Vagina (tissue), 2 donors: ENCODE measurements around the gene CCDC81.

ENCODE experiments used
- CTCF ChIP-seq, 3 experiments: fragments of 450-650 bp in 2 of 3; fragments of 200-600 bp in 1 of 3; sonication (generic) in 1 of 3; IDR thresholded peaks; one replicate each; pipeline ENCODE4 v1.5.1; 2017 to 2019; ENCODE audit warnings: antibody characterized with exemption in 3 of 3, mild to moderate bottlenecking in 2 of 3, moderate library complexity in 2 of 3
- POLR2A ChIP-seq, 2 donors: fragments of 450-650 bp; IDR thresholded peaks; one replicate each; pipeline ENCODE4 v1.6.1; 2017; ENCODE audit warnings: antibody characterized with exemption in 2 of 2, mild to moderate bottlenecking in 2 of 2, moderate library complexity in 2 of 2
- POLR2AphosphoS5 ChIP-seq, 2 donors: sonication (generic); formaldehyde crosslinking; IDR thresholded peaks; one replicate each; pipeline ENCODE4 v1.9.0; 2017; ENCODE audit warnings: antibody characterized with exemption in 2 of 2, mild to moderate bottlenecking in 2 of 2, low read depth in 1 of 2; ENCODE audit not compliant: insufficient read depth in 1 of 2

GRCh38 chr11:86372041-86372440 is 2.6 kb upstream of the CCDC81 start:
- no peak for TF ChIP-seq CTCF (IDR thresholded peaks at IDR 0.05)
- no peak for TF ChIP-seq POLR2A (IDR thresholded peaks at IDR 0.05)
- TF ChIP-seq POLR2AphosphoS5 (IDR thresholded peaks at IDR 0.05; ENCODE audit: insufficient read depth in 1 of 2, low read depth in 1 of 2), result no peak
